Measurements from ENCODE around the gene PWWP2A.
"Not testable (repeated sequence)": the region's sequence is repeated elsewhere in the genome, so short reads cannot be mapped to it uniquely, and the experiment has no call there.

PWWP2A gene

DNA sequence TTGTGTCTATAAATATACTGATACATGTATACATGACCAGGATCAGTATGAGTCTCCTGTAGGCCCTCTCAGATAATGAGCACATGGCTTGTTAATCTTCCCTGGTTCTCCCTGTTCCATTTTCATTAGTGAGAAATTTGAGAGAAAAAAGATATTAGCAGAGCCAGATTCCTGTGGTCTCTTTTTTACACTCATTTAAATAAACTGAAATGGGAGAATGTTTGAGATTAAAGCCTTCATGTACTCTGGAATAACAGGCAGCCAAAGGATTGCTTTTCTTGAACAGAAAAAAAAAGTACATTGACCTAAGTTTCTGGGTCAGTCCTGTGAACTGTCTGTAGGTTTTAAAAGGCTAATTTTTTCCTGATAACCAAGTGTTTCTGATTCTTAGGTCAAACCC lies 44.2 kb downstream of the PWWP2A start:
- DNase-seq = no peak

DNA sequence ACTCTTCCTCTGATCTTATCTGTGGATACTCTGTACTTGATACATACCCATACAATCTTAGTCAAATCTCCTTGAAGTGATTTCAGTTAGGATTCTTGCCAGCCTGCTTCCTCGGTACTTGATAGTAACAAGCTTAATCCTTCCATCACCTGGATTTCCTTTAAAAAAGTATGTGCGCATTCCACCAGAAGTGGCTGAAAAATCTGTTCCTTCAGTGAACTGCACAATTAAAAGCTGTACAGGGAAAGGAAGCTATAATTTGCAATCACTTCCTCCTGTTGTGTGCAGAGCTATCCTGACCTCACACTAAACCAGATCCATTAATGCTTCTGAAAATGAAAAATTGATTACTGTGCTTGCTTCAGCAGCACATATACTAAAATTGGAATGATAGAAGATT lies 47.3 kb downstream of the PWWP2A start:
- no peak for DNase-seq

DNA sequence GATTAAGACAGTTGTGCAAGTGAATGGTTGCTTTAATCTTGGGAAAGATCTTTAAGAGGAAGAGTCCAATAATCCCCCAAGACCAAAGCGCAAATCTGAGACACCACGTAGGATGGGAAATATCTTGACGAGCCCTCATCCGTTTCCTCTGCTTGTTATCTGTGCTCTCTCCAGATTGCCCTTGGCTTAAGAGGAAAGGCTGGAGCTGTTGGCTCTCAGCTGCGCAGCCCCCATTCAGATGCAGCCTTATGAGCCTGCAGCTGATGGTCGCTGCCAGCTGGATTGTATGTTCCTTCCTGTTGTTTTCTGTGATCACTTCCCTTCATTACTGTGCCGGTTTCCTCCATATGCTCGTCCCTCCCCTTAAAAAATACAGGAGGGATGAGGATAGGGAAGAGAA lies 47.7 kb downstream of the PWWP2A start:
- DNase-seq = no peak

DNA sequence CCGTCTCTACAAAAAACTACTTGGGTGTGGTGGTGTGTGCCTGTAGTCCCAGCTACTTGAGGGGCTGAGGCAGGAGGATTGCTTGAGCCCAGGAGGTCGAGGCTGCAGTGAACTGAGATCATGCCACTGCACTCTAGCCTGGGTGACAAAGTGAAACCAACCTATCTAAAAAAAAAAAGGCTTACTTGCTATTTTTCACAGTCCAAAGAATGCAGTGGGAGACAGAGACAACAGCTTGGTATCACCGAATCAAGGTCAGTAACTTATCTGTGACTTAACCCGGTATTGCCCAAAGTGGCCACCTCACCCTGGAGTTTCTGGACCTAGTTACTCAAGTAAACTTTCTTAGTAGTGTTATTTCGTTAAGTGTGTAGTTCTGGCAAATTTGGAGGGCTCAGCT lies 50.1 kb downstream of the PWWP2A start:
- DNase-seq = not testable (repeated sequence)

DNA sequence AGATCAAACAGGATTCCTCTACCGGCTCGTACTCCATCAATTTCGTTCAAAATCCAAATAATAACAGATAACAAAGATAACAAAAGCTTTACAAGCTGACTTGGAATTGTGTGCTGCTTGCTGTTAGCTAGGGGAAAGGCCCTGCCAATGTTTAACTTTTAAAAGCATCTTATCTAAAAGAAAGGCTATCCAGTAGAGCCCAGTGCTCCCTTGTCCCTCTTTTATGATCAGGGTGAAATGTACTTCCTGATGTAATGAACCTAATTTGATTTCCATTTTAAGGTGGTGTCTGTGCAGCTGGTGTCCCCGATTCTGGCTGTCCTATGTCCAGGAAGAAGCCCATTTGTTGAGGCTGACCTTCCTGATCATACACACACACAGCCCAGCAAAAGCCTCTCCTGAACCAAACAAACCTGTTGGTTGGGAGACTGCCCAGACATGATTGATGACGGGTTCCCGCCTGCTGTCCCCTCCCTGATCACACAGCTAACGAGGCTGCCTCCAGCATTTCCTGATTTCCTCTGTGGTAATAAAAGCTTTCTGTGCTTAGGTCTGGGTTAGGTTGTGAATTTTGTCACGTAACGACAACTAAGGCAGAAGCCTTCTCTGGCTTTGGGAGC lies 54.1 kb downstream of the PWWP2A start:
- no peak for DNase-seq

- DNase-seq = no peak
Observed at GRCh38 chr5:160064417-160064810, 54.8 kb downstream of the PWWP2A start.

- DNase-seq = no peak
Observed at GRCh38 chr5:160061770-160062169, 57.5 kb downstream of the PWWP2A start.

- no peak for DNase-seq
Observed at GRCh38 chr5:160060001-160060400, 59.2 kb downstream of the PWWP2A start.

GRCh38 chr5:160057256-160057655 lies 62.0 kb downstream of the PWWP2A start:
- no peak for DNase-seq

DNA sequence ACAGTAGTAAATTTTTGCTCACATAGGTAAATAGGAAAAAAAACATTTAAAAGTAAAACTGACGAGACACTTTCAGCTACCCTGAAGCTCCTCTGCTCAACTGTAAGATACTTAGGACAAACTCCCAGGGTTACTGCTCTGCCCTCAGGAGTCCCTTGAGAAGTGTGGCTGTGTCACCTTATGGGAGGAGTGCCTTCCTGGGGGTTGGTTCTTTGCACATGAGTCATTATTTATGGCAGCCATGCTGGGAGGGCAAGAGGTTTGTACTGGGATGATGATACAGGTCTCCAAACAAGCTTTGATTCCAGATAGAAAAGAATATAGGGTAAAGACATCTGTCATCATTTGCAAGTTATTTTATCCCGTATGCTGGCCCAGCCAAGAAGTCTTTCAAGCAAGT lies 64.4 kb downstream of the PWWP2A start:
- peak; percentile 22 for DNase-seq

DNA sequence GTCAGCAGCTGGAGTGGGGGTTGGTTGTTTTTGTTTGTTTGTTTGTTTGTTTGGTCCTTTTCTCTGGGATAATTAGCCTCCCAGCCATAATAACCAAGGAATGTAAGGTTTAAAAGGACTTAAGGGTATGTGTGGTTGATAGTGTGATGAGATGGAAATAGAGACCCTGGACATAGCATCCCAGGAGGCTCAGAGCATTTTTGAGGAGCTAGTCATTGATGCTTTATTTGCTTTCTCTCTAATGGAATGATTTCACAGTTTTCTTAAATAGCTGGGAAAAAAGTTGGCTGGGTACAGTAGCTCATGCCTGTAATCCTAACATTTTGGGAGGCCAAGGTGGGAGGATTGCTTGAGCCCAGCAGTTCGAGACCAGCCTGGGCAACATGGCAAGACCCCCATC lies 65.2 kb downstream of the PWWP2A start:
- no peak for DNase-seq

GRCh38 chr5:160049099-160049498 lies 70.2 kb downstream of the PWWP2A start:
- DNase-seq = no peak

- no peak for DNase-seq
Observed at GRCh38 chr5:160048131-160048530, 71.1 kb downstream of the PWWP2A start.

DNA sequence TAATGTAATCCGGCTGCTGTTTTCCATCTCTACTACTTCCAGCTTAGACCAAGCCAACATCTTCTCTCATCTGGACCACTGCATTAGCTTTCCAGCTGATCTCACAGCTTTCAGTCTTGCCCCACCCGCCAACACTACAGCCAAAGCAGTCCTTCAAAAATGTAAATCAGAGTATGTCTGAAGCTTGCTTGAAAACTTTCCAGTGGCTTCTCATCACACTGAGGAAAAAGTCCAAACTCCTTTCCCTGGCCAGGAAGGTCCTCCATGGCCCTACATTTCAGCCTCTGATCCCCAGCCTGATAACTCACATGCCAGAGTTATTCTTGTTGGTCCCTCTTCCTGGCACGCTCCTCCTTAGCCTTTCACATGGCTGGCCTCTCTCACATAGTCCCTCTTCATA lies 71.8 kb downstream of the PWWP2A start:
- DNase-seq = no peak

DNA sequence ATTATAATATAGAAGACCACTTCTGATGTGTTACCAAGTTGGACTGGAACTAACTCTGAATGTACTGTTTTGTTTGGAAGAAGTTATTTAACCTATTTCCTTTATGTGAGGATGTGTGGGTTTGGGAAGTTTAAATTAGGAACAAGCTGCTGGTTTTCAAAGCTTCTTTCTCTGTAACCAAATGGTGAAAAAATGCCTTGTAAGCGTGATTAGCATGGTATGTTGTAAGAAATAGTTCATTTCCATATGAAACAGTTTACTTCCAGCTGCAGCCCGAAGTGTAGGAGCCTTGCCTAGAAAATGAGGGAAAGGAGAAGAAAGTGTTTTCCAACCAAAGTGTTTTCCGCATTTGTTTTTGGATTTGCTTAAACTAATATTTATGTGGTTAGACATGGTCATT lies 74.3 kb downstream of the PWWP2A start:
- no peak for DNase-seq

DNA sequence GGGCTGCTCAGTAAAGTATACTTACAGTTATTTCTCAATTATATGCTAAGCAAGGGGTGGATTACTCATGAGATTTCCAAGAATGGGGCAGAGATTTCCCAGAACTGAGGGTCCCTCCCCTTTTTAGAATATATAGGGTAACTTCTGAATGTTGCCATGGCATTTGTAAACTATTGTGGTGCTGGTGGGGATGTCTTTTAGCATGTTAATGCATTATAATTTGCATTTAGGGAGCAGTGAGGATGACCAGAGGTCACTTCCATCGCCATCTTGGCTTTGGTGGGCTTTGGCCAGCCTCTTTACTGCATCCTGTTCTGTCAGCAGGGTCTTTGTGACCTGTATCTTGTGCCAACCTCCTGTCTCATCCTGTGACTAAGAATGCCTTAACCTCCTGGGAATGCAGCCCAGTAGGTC lies 74.9 kb downstream of the PWWP2A start:
- DNase-seq = no peak

- DNase-seq = no peak
Observed at GRCh38 chr5:160042671-160043070, 76.6 kb downstream of the PWWP2A start.

Measured in kidney glomerular epithelial cell (primary cell).